Heart right ventricle (tissue), 16 donors: ENCODE data around the gene BFSP1. TPM values are rescaled to one million over a fixed set of nuclear protein-coding genes. Genes with fewer than 3 reads are reported as not detected.

ENCODE experiments used
- ATAC-seq, 8 donors: fragments of 200-7000 bp; cut with Tn5 transposase; one replicate each; pipeline ENCODE4 v1.9.1; 2020; ENCODE audit warnings: mild to moderate bottlenecking in 8 of 8, moderate library complexity in 8 of 8, moderate number of reproducible peaks in 1 of 8
- DNase-seq, 2 donors: peaks; one replicate each; pipeline ENCODE4 v3.0.0-alpha.2; 2020
- H3K27ac ChIP-seq, 10 donors: fragments of 200-600 bp; sonication (generic) in 2 of 10; one replicate each; pipeline versions ENCODE4 v1.5.0 to v1.8.0; 2020 to 2022; ENCODE audit warnings: mild to moderate bottlenecking in 3 of 10
- H3K27me3 ChIP-seq, 7 donors: fragments of 200-600 bp; one replicate each; pipeline ENCODE4 v1.8.0; 2021 to 2022; ENCODE audit warnings: mild to moderate bottlenecking in 2 of 7
- H3K36me3 ChIP-seq, 9 donors: fragments of 200-600 bp; sonication (generic) in 1 of 9; one replicate each; pipeline versions ENCODE4 v1.5.0 to v1.8.0; 2020 to 2022; ENCODE audit warnings: mild to moderate bottlenecking in 2 of 9
- H3K4me1 ChIP-seq, 9 donors: fragments of 200-600 bp; sonication (generic) in 1 of 9; one replicate each; pipeline versions ENCODE4 v1.5.0 to v1.8.0; 2020 to 2022; ENCODE audit warnings: mild to moderate bottlenecking in 4 of 9
- H3K4me3 ChIP-seq, 10 donors: fragments of 200-600 bp; sonication (generic) in 2 of 10; one replicate each; pipeline versions ENCODE4 v1.5.0 to v1.8.0; 2020 to 2022; ENCODE audit warnings: mild to moderate bottlenecking in 7 of 10, moderate library complexity in 2 of 10
- H3K9me3 ChIP-seq, 11 donors: fragments of 200-600 bp in 10 of 11; sonication (generic) in 2 of 11; one replicate each; pipeline versions ENCODE4 v1.5.0 to v1.8.0; 2013 to 2022; ENCODE audit warnings: mild to moderate bottlenecking in 2 of 11, control low read depth in 1 of 11, moderate library complexity in 1 of 11
- WGBS, 2 donors: extraction: QIAGEN DNeasy Blood & Tissue Kit; methylation state at CpG; one replicate each; pipeline ENCODE4 v1.1.7; 2013; ENCODE audit warnings: inconsistent platforms in 1 of 2; 5-methylcytosine and 5-hydroxymethylcytosine counted together
- intact Hi-C, 10 donors: fragments of 100-400 bp; cut with DNase I; formaldehyde crosslinking; loops; one replicate each; pipeline versions ENCODE4 v1.11.1 to v1.14.2; 2022
- polyA plus RNA-seq, 2 donors: library from polyadenylated mRNA; stranded (reverse); fragments of 200-250 nt; gene quantifications; one replicate each; pipeline ENCODE4 v1.2.3, GENCODE V29; 2013
- total RNA-seq, 10 donors: library from RNA; stranded (reverse); fragmentation: NEBNext Ultra II Directional in 3 of 10; extraction: Animal tissue kit (Norgen Biotek cat#: 25700) in 3 of 10; gene quantifications; one replicate each; pipeline versions ENCODE4 v1.2.1 to v1.2.4, GENCODE V29; 2021 to 2023
- TF ChIP-seq, protein P1 (sequence below), 9 donors: fragments of 200-600 bp; sonication (generic) in 2 of 9; IDR thresholded peaks; one replicate each; pipeline versions ENCODE4 v1.5.0 to v1.8.0; 2021 to 2022; ENCODE audit warnings: antibody characterized with exemption in 9 of 9, mild to moderate bottlenecking in 5 of 9, moderate library complexity in 1 of 9
- donor health status: Arrhythmogenic right ventricular cardiomyopathy.
- donor health status: ischemic (EF 13 %, LVEDD 7.1; RV severe dilation, severe dysfunction).
- donor health status: healthy with polysubstance abuse.
- donor health status: DM: no; HTN: yes; CAD: no.
- donor health status: DM: no; HTN: no; CAD: no.
- donor health status: ischemic (EF 25% LVEDD 6.9; RV normal size, moderate dysfunction).
- donor health status: ischemic (EF 25% LVEDD 5.7; RV mildly dilated, moderate dysfunction).
- donor health status: healthy.
- donor health status: DM: yes; HTN: yes; CAD: no.
- donor health status: Ischemic cardiomyopathy.
- donor health status: ischemic (EF 35%, LVEDD 5.7; RV mildly dilated, moderate dysfunction).
- donor health status: nonischemic (EF 11% LVEDD 7.7; RV severe dilation, severe dysfunction).
- donor health status: DM: yes; HTN: yes; CAD: no.
- donor health status: PGD.
- donor health status: ischemic (EF 29% LVEDD 5.4; RV normal size, mild dysfunction).
- donor health status: nonischemic (EF 23%, LVEDD 6.1; RV moderate dilation, normal function).

The BFSP1 gene
- total and polyA plus RNA-seq, 12 donors, result 0.19 to 1.9 (median 0.61) TPM

- no peak overlapping the region for H3K4me3 ChIP-seq
- 58 to 60% methylated on average over 11 of the region's 11 CpGs for WGBS, 2 donors
- no peaks in the 10 kb centered on the region for H3K36me3 ChIP-seq
- TF ChIP-seq, protein P1, sequence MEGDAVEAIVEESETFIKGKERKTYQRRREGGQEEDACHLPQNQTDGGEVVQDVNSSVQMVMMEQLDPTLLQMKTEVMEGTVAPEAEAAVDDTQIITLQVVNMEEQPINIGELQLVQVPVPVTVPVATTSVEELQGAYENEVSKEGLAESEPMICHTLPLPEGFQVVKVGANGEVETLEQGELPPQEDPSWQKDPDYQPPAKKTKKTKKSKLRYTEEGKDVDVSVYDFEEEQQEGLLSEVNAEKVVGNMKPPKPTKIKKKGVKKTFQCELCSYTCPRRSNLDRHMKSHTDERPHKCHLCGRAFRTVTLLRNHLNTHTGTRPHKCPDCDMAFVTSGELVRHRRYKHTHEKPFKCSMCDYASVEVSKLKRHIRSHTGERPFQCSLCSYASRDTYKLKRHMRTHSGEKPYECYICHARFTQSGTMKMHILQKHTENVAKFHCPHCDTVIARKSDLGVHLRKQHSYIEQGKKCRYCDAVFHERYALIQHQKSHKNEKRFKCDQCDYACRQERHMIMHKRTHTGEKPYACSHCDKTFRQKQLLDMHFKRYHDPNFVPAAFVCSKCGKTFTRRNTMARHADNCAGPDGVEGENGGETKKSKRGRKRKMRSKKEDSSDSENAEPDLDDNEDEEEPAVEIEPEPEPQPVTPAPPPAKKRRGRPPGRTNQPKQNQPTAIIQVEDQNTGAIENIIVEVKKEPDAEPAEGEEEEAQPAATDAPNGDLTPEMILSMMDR (IDR thresholded peaks at IDR 0.05), result no peak
- H3K27me3 ChIP-seq, result no peaks in the 10 kb centered on the region
- DNase-seq, result peak; percentile 70 to 76
- intact Hi-C loops, result no loop called here
- peak; percentile 68 to 90 (median 82) for ATAC-seq
- peaks cover 0 to 41% (median 28%) of the 10 kb centered on the region in 9 donors for H3K4me1 ChIP-seq
- no peaks in the 10 kb centered on the region for H3K9me3 ChIP-seq
- peak overlapping the region in 8 of 10 donors; percentile 79 to 89 (median 82) for H3K27ac ChIP-seq
Measured at GRCh38 chr20:17556837-17557674, 25.9 kb upstream of the BFSP1 start.

- Histone ChIP-seq H3K4me3 (no peak overlapping the region), H3K27ac (no peak overlapping the region), H3K9me3 (no peaks in the 10 kb centered on the region), H3K4me1 (peaks cover 0 to 42% (median 28%) of the 10 kb centered on the region in 9 donors), H3K27me3 (no peaks in the 10 kb centered on the region), H3K36me3 (no peaks in the 10 kb centered on the region)
- intact Hi-C loops, result no loop called here
- DNase-seq (no peak), ATAC-seq (no peak)
- 98% methylated on average over 3 of the region's 3 CpGs for WGBS, 2 donors
- TF ChIP-seq, protein P1 (IDR thresholded peaks at IDR 0.05), result no peak
Measured at GRCh38 chr20:17555106-17555505, 23.9 kb upstream of the BFSP1 start.

- TF ChIP-seq, protein P1 (IDR thresholded peaks at IDR 0.05), result no peak
- H3K27ac ChIP-seq, result no peak overlapping the region
Measured at GRCh38 chr20:17549131-17549530, 18.0 kb upstream of the BFSP1 start.

DNA sequence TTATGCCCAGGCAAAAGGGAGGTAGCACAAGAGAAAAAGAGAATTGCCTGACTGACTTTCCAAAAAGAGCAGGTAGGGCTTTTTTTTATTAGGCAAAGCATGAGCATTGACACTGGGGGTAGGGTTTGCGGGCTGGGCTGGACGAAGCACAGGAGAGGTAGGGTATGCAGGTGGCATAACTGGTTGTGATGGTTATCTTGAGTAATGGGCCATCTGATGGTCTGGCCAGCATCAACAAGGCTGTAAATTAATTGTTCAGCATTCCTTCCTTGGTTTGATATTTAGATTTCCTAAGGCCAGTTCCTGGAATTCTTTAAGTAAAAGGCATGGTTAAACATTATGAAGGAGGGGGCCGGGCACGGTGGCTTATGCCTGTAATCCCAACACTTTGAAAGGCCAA, 13.9 kb upstream of the BFSP1 start:
- ATAC-seq, result no peak
- no peaks in the 10 kb centered on the region for H3K27me3 ChIP-seq
- H3K36me3 ChIP-seq, result no peaks in the 10 kb centered on the region
- peaks cover 0 to 21% (median 7%) of the 10 kb centered on the region in 9 donors for H3K4me1 ChIP-seq
- no peaks in the 10 kb centered on the region for H3K9me3 ChIP-seq
- intact Hi-C loops, result no loop called here
- TF ChIP-seq, protein P1 (IDR thresholded peaks at IDR 0.05), result no peak
- no peak for DNase-seq
- no peak overlapping the region for H3K27ac ChIP-seq
- H3K4me3 ChIP-seq, result no peak overlapping the region
- 90 to 94% methylated on average over 4 of the region's 4 CpGs for WGBS, 2 donors

More at GRCh38 chr20:17549131-17549530, 18.0 kb upstream of the BFSP1 start:
- intact Hi-C loops, result no loop called here
- H3K36me3 ChIP-seq, result no peaks in the 10 kb centered on the region
- ATAC-seq, result no peak
- peaks cover 0 to 9% (median 2%) of the 10 kb centered on the region in 9 donors for H3K4me1 ChIP-seq
- no peak overlapping the region for H3K4me3 ChIP-seq
- no peaks in the 10 kb centered on the region for H3K27me3 ChIP-seq
- 88 to 89% methylated on average over 4 of the region's 4 CpGs for WGBS, 2 donors
- no peaks in the 10 kb centered on the region for H3K9me3 ChIP-seq
- DNase-seq, result no peak
